Epithelial cell of esophagus (primary cell): ENCODE data around the gene FRG2B.
A peak's percentile ranks its signal among the peaks of the same experiment; 100 is the strongest.
"Not testable (repeated sequence)": the region's sequence is repeated elsewhere in the genome, so short reads cannot be mapped to it uniquely, and the experiment has no call there.

ENCODE experiments used
- DNase-seq: peaks from one replicate; pipeline ENCODE4 v3.0.0; 2010; ENCODE audit warnings: low read depth
- H3K4me3 ChIP-seq: 2 replicates; pipeline ENCODE4 v1.5.1; 2011; ENCODE audit warnings: mild to moderate bottlenecking, low read length, control low read depth
- CTCF ChIP-seq: IDR thresholded peaks from 2 replicates; pipeline ENCODE4 v1.5.1; 2011; ENCODE audit warnings: low read depth, mild to moderate bottlenecking, low read length, control low read depth, inconsistent platforms; ENCODE audit not compliant: insufficient read depth; ENCODE audit errors: missing control alignments

FRG2B gene

GRCh38 chr10:133626695-133627094 lies at the start of gene FRG2B:
Gene FRG2B (minus strand): TSS chr10:133626795. CDS start chr10:133626742, 53 bp downstream.
- not testable (repeated sequence) for DNase-seq, H3K4me3 ChIP-seq

- not testable (repeated sequence) for H3K4me3 ChIP-seq, DNase-seq
Observed at GRCh38 chr10:133667446-133667845, 40.9 kb upstream of the FRG2B start.

GRCh38 chr10:133663544-133664160 lies 37.1 kb upstream of the FRG2B start:
- not testable (repeated sequence) for DNase-seq, H3K4me3 ChIP-seq
- TF ChIP-seq CTCF, result peak; percentile 13

- H3K4me3 ChIP-seq, DNase-seq: not testable (repeated sequence)
Observed at GRCh38 chr10:133661122-133661521, 34.5 kb upstream of the FRG2B start.

GRCh38 chr10:133660516-133660915 lies 33.9 kb upstream of the FRG2B start:
- not testable (repeated sequence) for H3K4me3 ChIP-seq, DNase-seq

GRCh38 chr10:133657276-133657675 lies 30.7 kb upstream of the FRG2B start:
- H3K4me3 ChIP-seq, DNase-seq: not testable (repeated sequence)

GRCh38 chr10:133648872-133649455 lies 22.4 kb upstream of the FRG2B start:
- not testable (repeated sequence) for DNase-seq, H3K4me3 ChIP-seq

- not testable (repeated sequence) for H3K4me3 ChIP-seq, DNase-seq
- peak; percentile 3 for TF ChIP-seq CTCF
Observed at GRCh38 chr10:133647075-133647748, 20.6 kb upstream of the FRG2B start.

GRCh38 chr10:133637846-133638235 lies 11.2 kb upstream of the FRG2B start:
- not testable (repeated sequence) for DNase-seq, H3K4me3 ChIP-seq

GRCh38 chr10:133637202-133637845 lies 10.7 kb upstream of the FRG2B start:
- not testable (repeated sequence) for DNase-seq, H3K4me3 ChIP-seq

GRCh38 chr10:133630723-133631249 lies 4.2 kb upstream of the FRG2B start:
- DNase-seq, H3K4me3 ChIP-seq: not testable (repeated sequence)

- DNase-seq, H3K4me3 ChIP-seq: not testable (repeated sequence)
Observed at GRCh38 chr10:133622544-133622943, 4.1 kb downstream of the FRG2B start.
